IMR-90 (cell line): Measurements from ENCODE around the gene UBASH3B. TPM values are rescaled to one million over a fixed set of nuclear protein-coding genes. Genes with fewer than 3 reads are reported as not detected.

Experiments
- ATAC-seq: fragments of 200-7000 bp; cut with Tn5 transposase; 2 replicates; pipeline ENCODE4 v1.9.1; 2020; ENCODE audit warnings: low read depth, mild to moderate bottlenecking, moderate library complexity
- BruUV-seq: library from RNA; stranded (reverse); fragments of 400-500 nt; replicated peaks from 2 replicates; lab custom pipeline; 2021; lab: Mats Ljungman, UMichigan
- CTCF ChIA-PET: fragments of 300-600 bp; formaldehyde crosslinking; extraction: SDS; loops from one replicate; lab custom pipeline; 2021; ENCODE audit warnings: antibody characterized with exemption; lab: Yijun Ruan, JAX
- POLR2A ChIA-PET: fragments of 300-600 bp; sonication (Branson Sonifier 250); formaldehyde crosslinking; loops from one replicate; lab custom pipeline; 2022; ENCODE audit warnings: antibody characterized with exemption; ENCODE audit not compliant: unreplicated experiment; lab: Charles Lee
- DNase-seq: peaks from one replicate; pipeline ENCODE4 v3.0.0; 2013
- H2AFZ ChIP-seq: replicated peaks from 2 replicates; pipeline ENCODE3; 2013; ENCODE audit warnings: low read length, mild to moderate bottlenecking; ENCODE audit not compliant: poor library complexity
- H2AK5ac ChIP-seq: 2 replicates; pipeline ENCODE4 v1.6.1; 2013; ENCODE audit warnings: low read depth, low read length, inconsistent platforms
- H2AK9ac ChIP-seq: replicated peaks from 2 replicates; pipeline ENCODE3; 2013; ENCODE audit warnings: mild to moderate bottlenecking, low read depth, low read length, moderate library complexity; ENCODE audit not compliant: poor library complexity
- H2BK120ac ChIP-seq: 2 replicates; pipeline ENCODE4 v1.6.1; 2013; ENCODE audit warnings: low read depth, low read length, inconsistent platforms
- H2BK15ac ChIP-seq: 3 replicates; pipeline ENCODE4 v1.6.1; 2013; ENCODE audit warnings: low read depth, low read length, inconsistent platforms
- H2BK20ac ChIP-seq: 2 replicates; pipeline ENCODE4 v1.6.1; 2013; ENCODE audit warnings: low read depth, mild to moderate bottlenecking, inconsistent platforms, low read length, moderate library complexity
- H2BK5ac ChIP-seq: 2 replicates; pipeline ENCODE4 v1.6.1; 2013; ENCODE audit warnings: mild to moderate bottlenecking, low read depth, low read length, inconsistent platforms; ENCODE audit not compliant: poor library complexity, severe bottlenecking
- H3K14ac ChIP-seq: replicated peaks from 2 replicates; pipeline ENCODE4 v1.6.1; 2013; ENCODE audit warnings: low read depth, low read length, inconsistent platforms
- H3K18ac ChIP-seq: 2 replicates; pipeline ENCODE4 v1.6.1; 2013; ENCODE audit warnings: low read depth, low read length, control low read depth
- H3K23ac ChIP-seq: 2 replicates; pipeline ENCODE4 v1.6.1; 2013; ENCODE audit warnings: low read depth, low read length, inconsistent platforms
- H3K27ac ChIP-seq: 2 replicates; pipeline ENCODE4 v1.5.1; 2013; ENCODE audit warnings: mild to moderate bottlenecking, control low read depth, low read length; ENCODE audit not compliant: insufficient read depth
- H3K27me3 ChIP-seq: 2 replicates; pipeline ENCODE4 v1.6.1; 2013; ENCODE audit warnings: low read length; ENCODE audit not compliant: control insufficient read depth, insufficient read depth
- H3K36me3 ChIP-seq: 2 replicates; pipeline ENCODE4 v1.6.1; 2013; ENCODE audit warnings: low read length, mixed read lengths; ENCODE audit not compliant: control insufficient read depth, insufficient read depth
- H3K4ac ChIP-seq: 2 replicates; pipeline ENCODE4 v1.6.1; 2013; ENCODE audit warnings: low read depth, low read length, inconsistent platforms
- H3K4me1 ChIP-seq: 2 replicates; pipeline ENCODE4 v1.6.1; 2013; ENCODE audit warnings: low read length, mixed read lengths; ENCODE audit not compliant: control insufficient read depth, insufficient read depth
- H3K4me2 ChIP-seq: 2 replicates; pipeline ENCODE4 v1.6.1; 2013; ENCODE audit warnings: low read depth, mild to moderate bottlenecking, control low read depth, low read length, moderate library complexity
- H3K4me3 ChIP-seq: 2 replicates; pipeline ENCODE4 v1.5.1; 2013; ENCODE audit warnings: low read depth, mild to moderate bottlenecking, control low read depth, low read length, moderate library complexity; ENCODE audit not compliant: insufficient read depth
- H3K56ac ChIP-seq: 2 replicates; pipeline ENCODE4 v1.6.1; 2013; ENCODE audit warnings: low read length, inconsistent platforms; ENCODE audit not compliant: insufficient read depth; ENCODE audit errors: extremely low read depth
- H3K79me1 ChIP-seq, 2 experiments: 2 replicates each; pipeline ENCODE4 v1.6.1; 2013; ENCODE audit warnings: low read length in 2 of 2, inconsistent platforms in 1 of 2, low read depth in 1 of 2
- H3K9ac ChIP-seq: 2 replicates; pipeline ENCODE4 v1.6.1; 2013; ENCODE audit warnings: low read depth, low read length, control low read depth
- H3K9me1 ChIP-seq: 2 replicates; pipeline ENCODE4 v1.6.1; 2013; ENCODE audit warnings: low read length, inconsistent platforms; ENCODE audit not compliant: insufficient read depth
- H3K9me3 ChIP-seq: 2 replicates; pipeline ENCODE4 v1.6.1; 2013; ENCODE audit warnings: low read length; ENCODE audit not compliant: control insufficient read depth, insufficient read depth
- H4K20me1 ChIP-seq: 2 replicates; pipeline ENCODE4 v1.6.1; 2013; ENCODE audit warnings: low read length, inconsistent platforms; ENCODE audit not compliant: insufficient read depth
- H4K5ac ChIP-seq: 2 replicates; pipeline ENCODE4 v1.6.1; 2013; ENCODE audit warnings: mild to moderate bottlenecking, low read depth, low read length, control low read depth
- H4K8ac ChIP-seq, 2 experiments: 2 replicates each; pipeline ENCODE4 v1.6.1; 2013; ENCODE audit warnings: low read depth in 2 of 2, low read length in 2 of 2, control low read depth in 1 of 2, inconsistent platforms in 1 of 2
- H4K91ac ChIP-seq: 2 replicates; pipeline ENCODE4 v1.6.1; 2013; ENCODE audit warnings: low read depth, low read length, inconsistent platforms; ENCODE audit not compliant: insufficient read depth
- BHLHE40 ChIP-seq: fragments of 150-350 bp; IDR thresholded peaks from 2 replicates; pipeline ENCODE4 v1.6.1; 2016; ENCODE audit warnings: mild to moderate bottlenecking, low read depth, low read length
- CEBPB ChIP-seq: IDR thresholded peaks from 2 replicates; pipeline ENCODE4 v1.6.1; 2012; ENCODE audit warnings: low read depth, low read length, improper control_type of control experiment
- CHD1 ChIP-seq: IDR thresholded peaks from 2 replicates; pipeline ENCODE4 v1.6.1; 2012; ENCODE audit warnings: low read depth, low read length, improper control_type of control experiment
- CTCF ChIP-seq: conservative IDR thresholded peaks from 2 replicates; pipeline ENCODE4 v1.5.1; 2012; ENCODE audit warnings: mild to moderate bottlenecking, low read depth, low read length, improper control_type of control experiment
- ELK1 ChIP-seq: fragments of 150-350 bp; IDR thresholded peaks from 2 replicates; pipeline ENCODE4 v1.6.1; 2016; ENCODE audit warnings: low read depth, mild to moderate bottlenecking, low read length, moderate library complexity, borderline replicate concordance
- FOS ChIP-seq: fragments of 150-350 bp; IDR thresholded peaks from 2 replicates; pipeline ENCODE4 v1.6.1; 2016; ENCODE audit warnings: low read depth, low read length
- MAFK ChIP-seq: IDR thresholded peaks from 2 replicates; pipeline ENCODE4 v1.6.1; 2012; ENCODE audit warnings: low read depth, low read length, improper control_type of control experiment
- MAZ ChIP-seq: IDR thresholded peaks from 2 replicates; pipeline ENCODE4 v1.6.1; 2012; ENCODE audit warnings: low read depth, mild to moderate bottlenecking, low read length, improper control_type of control experiment, moderate library complexity, borderline replicate concordance
- MXI1 ChIP-seq: IDR thresholded peaks from 2 replicates; pipeline ENCODE4 v1.6.1; 2012; ENCODE audit warnings: low read depth, mild to moderate bottlenecking, low read length, moderate library complexity, borderline replicate concordance
- NFE2L2 ChIP-seq: fragments of 150-350 bp; IDR thresholded peaks from 2 replicates; pipeline ENCODE4 v1.6.1; 2016; ENCODE audit warnings: low read depth, mild to moderate bottlenecking, low read length
- POLR2A ChIP-seq: IDR thresholded peaks from 2 replicates; pipeline ENCODE4 v1.6.1; 2012; ENCODE audit warnings: mild to moderate bottlenecking, low read depth, low read length
- RAD21 ChIP-seq: IDR thresholded peaks from 2 replicates; pipeline ENCODE4 v1.6.1; 2012; ENCODE audit warnings: low read length, improper control_type of control experiment
- RCOR1 ChIP-seq: IDR thresholded peaks from 2 replicates; pipeline ENCODE4 v1.6.1; 2012; ENCODE audit warnings: mild to moderate bottlenecking, low read length, improper control_type of control experiment; ENCODE audit not compliant: insufficient replicate concordance
- RFX5 ChIP-seq: IDR thresholded peaks from 2 replicates; pipeline ENCODE4 v1.8.0; 2012; ENCODE audit warnings: low read depth, mild to moderate bottlenecking, low read length, moderate library complexity
- SMC3 ChIP-seq: fragments of 150-350 bp; IDR thresholded peaks from 2 replicates; pipeline ENCODE4 v1.6.1; 2016; ENCODE audit warnings: low read depth, mild to moderate bottlenecking, antibody characterized with exemption, low read length, moderate library complexity
- USF2 ChIP-seq: fragments of 150-350 bp; IDR thresholded peaks from 2 replicates; pipeline ENCODE4 v1.6.1; 2017; ENCODE audit warnings: mild to moderate bottlenecking, antibody characterized with exemption, low read length, low read depth
- WGBS, 2 experiments: methylation state at CpG; one replicate each; pipeline versions ENCODE4 v1.1.5 to v1.1.7; 2013; ENCODE audit warnings: missing lambda C conversion rate in 2 of 2; ENCODE audit not compliant: insufficient read length in 1 of 2; ENCODE audit errors: extremely low coverage in 2 of 2; 5-methylcytosine and 5-hydroxymethylcytosine counted together
- dilution Hi-C: fragments of 300-500 bp; cut with HindIII; formaldehyde crosslinking; loops from one replicate; pipeline ENCODE4 v1.14.3; 2018; ENCODE audit warnings: low sequenced_read_pairs; ENCODE audit not compliant: unreplicated experiment
- in situ Hi-C: fragments of 300-500 bp; cut with MboI; formaldehyde crosslinking; loops from 3 replicates; pipeline ENCODE4 v1.14.3; 2019; ENCODE audit warnings: low sequenced_read_pairs, inconsistent platforms, mixed read lengths
- intact Hi-C: fragments of 100-400 bp; cut with micrococcal nuclease; formaldehyde crosslinking; loops from 2 replicates; pipeline ENCODE4 v1.10.0; 2022
- polyA plus RNA-seq, 3 experiments: library from polyadenylated mRNA; depleted of rRNA; stranded (reverse); fragments of >200 nt; gene quantifications; 2 replicates each; pipeline ENCODE4 v1.2.3, GENCODE V29; 2012; ENCODE audit warnings: low replicate concordance in 1 of 3
- total RNA-seq: library from RNA; depleted of rRNA; stranded (reverse); fragments of >200 nt; gene quantifications from 2 replicates; pipeline ENCODE4 v1.2.3, GENCODE V29; 2012

Gene UBASH3B
- total and polyA plus RNA-seq, 2 of the 4 experiments (the other 2 are of a cell fraction), result 27.2 to 48.0 TPM

GRCh38 chr11:122700666-122701065 lies 45.1 kb downstream of the UBASH3B start:
- Histone ChIP-seq H3K27ac (no peak overlapping the region), H3K79me1 (peaks cover 51 to 79% of the 10 kb centered on the region in 2 experiments), H3K14ac (no peak overlapping the region), H2BK120ac (no peak overlapping the region), H4K8ac (no peak overlapping the region), H3K56ac (no peak overlapping the region), H4K5ac (no peak overlapping the region), H3K36me3 (no peaks in the 10 kb centered on the region), H4K20me1 (peaks cover 10% of the 10 kb centered on the region; the same call in 1 of the 2 replicates), H4K91ac (no peak overlapping the region), H3K23ac (no peak overlapping the region), H3K4me1 (peaks cover 6% of the 10 kb centered on the region), H3K4me2 (no peak overlapping the region), H3K4ac (no peak overlapping the region), H3K9me3 (no peaks in the 10 kb centered on the region), H3K9ac (no peak overlapping the region), H2AK9ac (no peak overlapping the region), H2BK15ac (no peak overlapping the region), H3K9me1 (peaks cover 26% of the 10 kb centered on the region), H3K4me3 (no peak overlapping the region), H2BK20ac (no peak overlapping the region), H2AFZ (no peak overlapping the region), H3K18ac (no peak overlapping the region), H2AK5ac (no peak overlapping the region), H2BK5ac (no peak overlapping the region), H3K27me3 (no peaks in the 10 kb centered on the region)
- TF ChIP-seq FOS, result no peak
- no peak for TF ChIP-seq SMC3
- TF ChIP-seq MAZ, result no peak
- no peak for TF ChIP-seq NFE2L2
- TF ChIP-seq CEBPB, result no peak
- no peak for TF ChIP-seq MAFK
- TF ChIP-seq MXI1, result no peak
- no peak for TF ChIP-seq CHD1
- no peak for TF ChIP-seq ELK1
- TF ChIP-seq CTCF, result no peak
- no peak for TF ChIP-seq RCOR1
- TF ChIP-seq RAD21, result no peak
- no peak for TF ChIP-seq RFX5
- TF ChIP-seq USF2, result no peak
- no peak for TF ChIP-seq BHLHE40
- no peak for TF ChIP-seq POLR2A
- in situ Hi-C loops (no loop called here), dilution Hi-C loops (no loop called here), intact Hi-C loops (no loop called here)
- no CpG with 5 or more reads among the region's 3 CpGs for WGBS, 2 experiments
- BruUV-seq, result no TSS peak
- DNase-seq (no peak), ATAC-seq (no peak)
- ChIA-PET POLR2A (interaction anchor here (0.6 kb wide), 1 partner anchor 25 kb away, joined by 3 read pairs; no protein-coding TSS in a partner anchor), CTCF (no interaction called here)
